COR-L47 (cell line): ENCODE measurements around the gene DNAJC30.
"Not testable (repeated sequence)": the region's sequence is repeated elsewhere in the genome, so short reads cannot be mapped to it uniquely, and the experiment has no call there.

Experiments
- DNase-seq: peaks from one replicate; lab custom pipeline; 2025; lab: John Stamatoyannopoulos, UW

Gene DNAJC30

GRCh38 chr7:73680501-73680900, 2.8 kb downstream of the DNAJC30 start:
- DNase-seq, result no peak

GRCh38 chr7:73679709-73680108, 3.5 kb downstream of the DNAJC30 start:
- DNase-seq, result no peak

GRCh38 chr7:73678862-73679261, 4.4 kb downstream of the DNAJC30 start:
- no peak for DNase-seq

GRCh38 chr7:73676062-73676461, 7.2 kb downstream of the DNAJC30 start:
- not testable (repeated sequence) for DNase-seq

- DNase-seq, result no peak
Measured at GRCh38 chr7:73674468-73675124, 8.7 kb downstream of the DNAJC30 start.

GRCh38 chr7:73671857-73672445, 11.3 kb downstream of the DNAJC30 start:
- DNase-seq, result no peak

GRCh38 chr7:73671322-73671661, 12.0 kb downstream of the DNAJC30 start:
- no peak for DNase-seq

GRCh38 chr7:73669858-73670385, 13.3 kb downstream of the DNAJC30 start:
- DNase-seq, result no peak

- no peak for DNase-seq
Measured at GRCh38 chr7:73669288-73669701, 14.0 kb downstream of the DNAJC30 start.

GRCh38 chr7:73668886-73669230, 14.4 kb downstream of the DNAJC30 start:
- no peak for DNase-seq

- DNase-seq, result no peak
Measured at GRCh38 chr7:73668103-73668885, 15.0 kb downstream of the DNAJC30 start.

GRCh38 chr7:73667344-73668102, 15.7 kb downstream of the DNAJC30 start, which contains the start of gene VPS37D:
Gene VPS37D (plus strand): TSS chr7:73667831. CDS start chr7:73667959, 128 bp downstream.
- DNase-seq, result peak; percentile 79

GRCh38 chr7:73663033-73663432, 20.2 kb downstream of the DNAJC30 start:
- DNase-seq, result no peak

- not testable (repeated sequence) for DNase-seq
Measured at GRCh38 chr7:73660594-73660993, 22.7 kb downstream of the DNAJC30 start.

- no peak for DNase-seq
Measured at GRCh38 chr7:73659983-73660382, 23.3 kb downstream of the DNAJC30 start.

- not testable (repeated sequence) for DNase-seq
Measured at GRCh38 chr7:73655309-73655708, 27.9 kb downstream of the DNAJC30 start.

- no peak for DNase-seq
Measured at GRCh38 chr7:73652541-73652949, 30.7 kb downstream of the DNAJC30 start.

- no peak for DNase-seq
Measured at GRCh38 chr7:73650524-73650923, 32.7 kb downstream of the DNAJC30 start.

GRCh38 chr7:73649576-73649975, 33.7 kb downstream of the DNAJC30 start:
- no peak for DNase-seq

- no peak for DNase-seq
Measured at GRCh38 chr7:73648593-73649332, 34.5 kb downstream of the DNAJC30 start.
